HepG2 (cell line): ENCODE measurements around the gene CPXM1.

Source experiments
- NFE2 ChIP-seq: sonication (generic); formaldehyde crosslinking; IDR thresholded peaks from 2 replicates; pipeline ENCODE4 v1.4.0; 2020; ENCODE audit warnings: missing genetic modification reagents
- POLR2AphosphoS2 ChIP-seq: IDR thresholded peaks from 2 replicates; pipeline ENCODE4 v1.6.1; 2011; ENCODE audit warnings: low read depth, low read length, improper control_type of control experiment
- ZNF407 ChIP-seq: sonication (generic); formaldehyde crosslinking; IDR thresholded peaks from one replicate; pipeline ENCODE4 v1.5.1; 2020; ENCODE audit warnings: mild to moderate bottlenecking, missing genetic modification reagents; ENCODE audit errors: not compliant biosample characterization

GRCh38 chr20:2838847-2839671 is 38.6 kb upstream of the CPXM1 start:
- TF ChIP-seq NFE2 (CRISPR knock-in tag) (no peak), ZNF407 (CRISPR knock-in tag) (no peak), POLR2AphosphoS2 (no peak)
